ENCODE results near the gene GPR155.
"Not testable (repeated sequence)": the region's sequence is repeated elsewhere in the genome, so short reads cannot be mapped to it uniquely, and the experiment has no call there.

GRCh38 chr2:174390303-174390702 lies 96.5 kb downstream of the GPR155 start:
- not testable (repeated sequence) for TF ChIP-seq EZH2 (IDR thresholded peaks at IDR 0.05; ENCODE audit: low read depth, unreplicated experiment); CTCF (conservative IDR thresholded peaks at IDR 0.05; ENCODE audit: low read depth in 2 of 2); STAT1 (IDR thresholded peaks at IDR 0.05; ENCODE audit: unreplicated experiment); ZNF114 (CRISPR knock-in tag; IDR thresholded peaks at IDR 0.05); EZH2phosphoT487 (IDR thresholded peaks at IDR 0.05; ENCODE audit: unreplicated experiment); POLR2AphosphoS5 (IDR thresholded peaks at IDR 0.05; ENCODE audit: low read depth); REST (IDR thresholded peaks at IDR 0.05; ENCODE audit: unreplicated experiment)
